ENCODE measurements around the gene MEIS1. TPM values are rescaled to one million over a fixed set of nuclear protein-coding genes. Genes with fewer than 3 reads are reported as not detected.

The MEIS1 gene
- total and polyA plus RNA-seq, 5 experiments from 2014 or later: not detected

DNA sequence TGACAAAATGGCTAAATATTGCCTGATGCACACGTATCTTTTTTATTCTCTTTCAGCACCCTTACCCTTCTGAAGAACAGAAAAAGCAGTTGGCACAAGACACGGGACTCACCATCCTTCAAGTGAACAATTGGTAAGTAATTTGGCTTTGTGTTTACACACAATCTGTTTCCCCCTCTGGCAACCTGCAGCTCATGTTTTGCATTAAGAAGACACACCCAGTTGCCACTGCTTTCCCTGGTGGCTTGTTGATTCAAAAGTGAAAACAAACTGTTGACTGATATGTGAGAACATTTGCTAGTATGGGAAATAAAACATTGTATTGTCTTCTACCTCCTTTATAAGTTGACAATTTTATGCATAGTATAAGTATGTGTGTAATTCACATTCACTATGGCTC lies 113.0 kb downstream of the MEIS1 start:
- Mint-ChIP-seq H3K9me3 (peaks cover 0 to 3% (median 0%) of the 10 kb centered on the region in 9 donors), H3K36me3 (no peaks in the 10 kb centered on the region), H3K4me1 (no peaks in the 10 kb centered on the region), H3K27me3 (peaks cover 1 to 12% (median 6%) of the 10 kb centered on the region in 5 donors), H3K27ac (peak overlapping the region in 1 of 10 donors; percentile 88), H3K4me3 (no peak overlapping the region)
- no peak for ATAC-seq
- DNase-seq: no peak
- POLR2A ChIA-PET: no interaction called here

DNA sequence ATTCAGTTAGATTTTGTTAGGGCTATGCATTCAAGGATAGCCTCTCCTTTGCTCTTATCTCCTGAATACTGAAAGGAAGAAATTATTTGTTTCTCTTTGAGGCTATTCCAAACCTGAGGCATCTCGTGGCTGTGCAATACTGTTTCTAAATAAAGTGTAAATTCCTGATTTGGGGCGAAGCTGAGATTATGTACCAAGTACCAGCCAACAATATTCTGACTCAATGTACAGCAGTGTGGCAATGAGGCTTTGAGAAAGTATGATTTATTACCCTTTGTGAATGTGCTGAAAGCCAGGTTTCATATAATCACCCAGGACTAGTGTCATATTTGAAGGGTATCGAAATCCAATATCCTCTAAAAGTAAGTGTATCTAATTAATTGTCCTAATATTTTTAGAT lies 113.5 kb downstream of the MEIS1 start:
- Mint-ChIP-seq H3K27me3 (peaks cover 1 to 12% (median 7%) of the 10 kb centered on the region in 5 donors), H3K9me3 (no peaks in the 10 kb centered on the region), H3K4me1 (no peaks in the 10 kb centered on the region), H3K27ac (no peak overlapping the region), H3K4me3 (no peak overlapping the region), H3K36me3 (no peaks in the 10 kb centered on the region)
- DNase-seq (no peak), ATAC-seq (no peak)
- POLR2A ChIA-PET: no interaction called here

GRCh38 chr2:66550826-66551225 lies 115.9 kb downstream of the MEIS1 start:
- no peak overlapping the region for H3K27ac Mint-ChIP-seq
- ATAC-seq: no peak
- H3K36me3 Mint-ChIP-seq: no peaks in the 10 kb centered on the region
- POLR2A ChIA-PET: no interaction called here
- DNase-seq: no peak
- H3K4me3 Mint-ChIP-seq: no peak overlapping the region
- H3K4me1 Mint-ChIP-seq: peaks cover 0 to 5% (median 3%) of the 10 kb centered on the region in 4 donors
- peaks cover 3 to 8% (median 6%) of the 10 kb centered on the region in 5 donors for H3K27me3 Mint-ChIP-seq
- H3K9me3 Mint-ChIP-seq: peaks cover 0 to 3% (median 0%) of the 10 kb centered on the region in 9 donors

DNA sequence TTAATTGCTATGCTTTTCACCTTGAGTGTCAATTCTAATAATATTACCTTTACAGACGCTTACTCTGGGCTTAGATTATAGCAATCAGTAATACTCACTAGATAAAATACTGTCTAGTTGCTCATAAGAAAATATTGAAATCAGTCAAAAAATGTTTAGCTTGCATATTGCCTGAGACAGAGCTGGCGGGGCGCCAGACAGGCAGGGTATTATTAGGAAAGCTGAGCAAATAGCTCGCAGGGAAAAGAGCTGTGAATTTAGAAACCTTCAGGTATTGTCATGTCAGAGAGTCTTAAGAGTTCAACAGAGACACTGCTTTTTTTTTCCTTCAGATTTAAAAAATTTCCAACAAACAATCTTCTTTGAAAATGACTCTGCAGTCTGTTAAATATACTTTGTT lies 118.4 kb downstream of the MEIS1 start:
- Mint-ChIP-seq H3K27me3 (peaks cover 5 to 15% (median 8%) of the 10 kb centered on the region in 5 donors), H3K36me3 (no peaks in the 10 kb centered on the region), H3K9me3 (peaks cover 0 to 6% (median 2%) of the 10 kb centered on the region in 9 donors), H3K27ac (no peak overlapping the region), H3K4me1 (peaks cover 0 to 10% (median 7%) of the 10 kb centered on the region in 4 donors), H3K4me3 (no peak overlapping the region)
- DNase-seq: no peak
- POLR2A ChIA-PET: no interaction called here
- ATAC-seq: no peak

DNA sequence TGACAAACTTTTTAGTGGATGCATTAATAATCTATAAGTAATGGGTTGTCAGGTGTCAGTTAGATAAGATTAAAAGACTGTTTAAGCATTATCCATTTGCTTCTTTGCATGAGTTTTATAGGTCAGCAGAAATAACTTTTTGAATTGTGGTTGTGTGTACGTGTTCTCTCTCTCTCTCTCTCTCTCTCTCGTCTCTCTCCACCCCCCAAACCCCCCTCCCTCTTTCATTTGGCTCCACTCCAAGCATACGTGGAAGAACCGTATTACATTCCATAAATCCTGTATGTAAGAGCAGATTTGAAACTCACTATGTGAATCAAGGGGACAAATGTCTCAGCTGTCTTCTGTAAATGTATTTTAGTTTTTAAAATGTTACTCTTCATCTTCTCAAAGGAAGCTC lies 120.2 kb downstream of the MEIS1 start:
- ATAC-seq: no peak
- DNase-seq: no peak
- no peak overlapping the region for H3K27ac Mint-ChIP-seq
- peaks cover 5 to 17% (median 8%) of the 10 kb centered on the region in 5 donors for H3K27me3 Mint-ChIP-seq
- H3K36me3 Mint-ChIP-seq: no peaks in the 10 kb centered on the region
- POLR2A ChIA-PET: no interaction called here
- H3K4me3 Mint-ChIP-seq: peak overlapping the region in 3 of 10 donors; percentile 11 to 63 (median 59)
- H3K4me1 Mint-ChIP-seq: peaks cover 0 to 10% (median 7%) of the 10 kb centered on the region in 4 donors
- peaks cover 0 to 6% (median 2%) of the 10 kb centered on the region in 9 donors for H3K9me3 Mint-ChIP-seq

- no peak overlapping the region for H3K27ac Mint-ChIP-seq
- no peaks in the 10 kb centered on the region for H3K36me3 Mint-ChIP-seq
- H3K4me1 Mint-ChIP-seq: peaks cover 0 to 10% (median 7%) of the 10 kb centered on the region in 4 donors
- peak overlapping the region in 6 of 10 donors; percentile 11 to 66 (median 44) for H3K4me3 Mint-ChIP-seq
- DNase-seq: no peak
- H3K9me3 Mint-ChIP-seq: peaks cover 0 to 6% (median 2%) of the 10 kb centered on the region in 9 donors
- POLR2A ChIA-PET: no interaction called here
- H3K27me3 Mint-ChIP-seq: peaks cover 5 to 17% (median 8%) of the 10 kb centered on the region in 5 donors
- ATAC-seq: no peak
Observed at GRCh38 chr2:66555501-66556324, 120.8 kb downstream of the MEIS1 start.

- POLR2A ChIA-PET: no interaction called here
- DNase-seq (no peak), ATAC-seq (no peak)
- Mint-ChIP-seq H3K36me3 (no peaks in the 10 kb centered on the region), H3K4me1 (peaks cover 0 to 10% (median 7%) of the 10 kb centered on the region in 4 donors), H3K27ac (no peak overlapping the region), H3K9me3 (peaks cover 0 to 6% (median 2%) of the 10 kb centered on the region in 9 donors), H3K4me3 (no peak overlapping the region), H3K27me3 (peaks cover 8 to 25% (median 16%) of the 10 kb centered on the region in 5 donors)
Observed at GRCh38 chr2:66559672-66560071, 124.7 kb downstream of the MEIS1 start.

GRCh38 chr2:66560683-66561082 lies 125.8 kb downstream of the MEIS1 start:
- H3K27ac Mint-ChIP-seq: no peak overlapping the region
- no peak overlapping the region for H3K4me3 Mint-ChIP-seq
- peaks cover 0 to 9% (median 4%) of the 10 kb centered on the region in 4 donors for H3K4me1 Mint-ChIP-seq
- H3K36me3 Mint-ChIP-seq: no peaks in the 10 kb centered on the region
- DNase-seq: no peak
- no peak for ATAC-seq
- POLR2A ChIA-PET: no interaction called here
- H3K27me3 Mint-ChIP-seq: peaks cover 8 to 25% (median 16%) of the 10 kb centered on the region in 5 donors
- H3K9me3 Mint-ChIP-seq: peaks cover 0 to 6% (median 0%) of the 10 kb centered on the region in 9 donors

DNA sequence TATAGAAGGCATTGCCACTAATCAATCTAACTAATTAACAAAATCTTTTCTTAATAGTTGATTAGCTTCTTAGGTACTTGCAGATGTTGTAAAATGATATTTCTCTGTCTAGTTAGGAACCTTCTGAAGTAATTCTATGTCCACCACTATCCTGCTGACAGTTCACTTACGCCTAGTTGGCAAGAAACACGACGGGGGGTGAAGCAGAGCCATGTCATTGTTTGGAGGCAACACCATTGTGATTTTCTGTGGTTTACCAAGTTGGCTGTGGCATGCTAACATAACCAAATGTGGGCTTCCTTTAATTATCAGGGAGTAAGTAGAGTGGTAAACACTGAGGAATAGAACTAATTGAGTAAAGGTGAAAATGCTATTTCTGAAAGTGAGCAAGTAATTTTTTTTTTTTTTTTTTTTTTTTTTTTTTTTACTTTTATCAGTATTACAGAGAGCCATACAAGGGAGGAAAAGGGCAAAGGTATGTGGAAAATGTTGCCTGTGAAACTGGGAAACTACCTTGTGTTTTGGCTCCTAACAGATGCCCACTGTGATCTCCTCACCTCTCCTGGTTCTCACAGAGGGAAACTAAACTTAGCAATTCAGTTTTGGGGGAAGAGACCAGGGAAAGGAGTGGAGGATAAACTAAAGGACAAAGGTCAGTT lies 126.8 kb downstream of the MEIS1 start:
- Mint-ChIP-seq H3K27ac (no peak overlapping the region), H3K27me3 (peaks cover 9 to 23% (median 16%) of the 10 kb centered on the region in 5 donors), H3K36me3 (no peaks in the 10 kb centered on the region), H3K9me3 (peaks cover 0 to 3% (median 0%) of the 10 kb centered on the region in 9 donors), H3K4me1 (no peaks in the 10 kb centered on the region), H3K4me3 (no peak overlapping the region)
- no peak for DNase-seq
- POLR2A ChIA-PET: no interaction called here
- ATAC-seq: no peak

DNA sequence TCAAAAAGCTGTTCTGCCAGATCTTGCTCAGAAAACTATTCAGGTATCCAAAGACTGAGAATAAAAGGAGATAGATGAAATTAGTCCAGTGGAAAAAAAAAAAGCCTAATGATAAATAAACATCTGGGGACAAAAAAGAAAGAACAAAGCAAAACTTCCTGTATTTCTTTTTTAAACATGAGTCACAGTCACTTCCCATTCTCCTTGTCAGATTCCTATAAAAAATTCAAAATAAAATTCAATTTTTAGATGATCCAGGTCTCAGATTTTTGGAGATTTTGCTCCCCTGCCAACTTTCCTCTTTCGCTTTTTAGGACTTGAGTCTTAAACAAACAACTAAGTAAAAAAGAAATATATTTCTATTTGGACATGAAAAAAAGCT lies 127.4 kb downstream of the MEIS1 start:
- DNase-seq (no peak), ATAC-seq (no peak)
- Mint-ChIP-seq H3K27me3 (peaks cover 6 to 27% (median 19%) of the 10 kb centered on the region in 5 donors), H3K4me1 (no peaks in the 10 kb centered on the region), H3K27ac (no peak overlapping the region), H3K4me3 (no peak overlapping the region), H3K9me3 (peaks cover 0 to 2% (median 0%) of the 10 kb centered on the region in 9 donors), H3K36me3 (no peaks in the 10 kb centered on the region)
- POLR2A ChIA-PET: no interaction called here

DNA sequence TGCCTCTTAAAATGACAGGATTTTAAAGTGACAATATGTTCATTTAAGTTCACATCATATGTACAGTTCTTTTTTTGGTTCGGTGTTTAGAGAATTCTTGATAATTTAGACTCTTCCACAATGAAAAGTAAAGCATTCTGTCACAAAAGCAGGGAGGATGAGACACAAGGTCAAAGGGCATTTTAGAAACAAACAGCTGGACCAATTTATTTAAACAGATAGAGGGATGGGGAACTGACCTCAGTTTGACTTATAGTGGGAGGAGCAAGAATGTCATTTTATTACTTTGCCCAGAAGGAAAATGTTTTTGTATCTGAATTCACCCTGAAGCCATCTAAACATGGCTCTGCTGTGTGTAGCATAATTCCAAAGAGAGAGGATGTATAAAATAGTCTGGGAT lies 128.5 kb downstream of the MEIS1 start:
- no peaks in the 10 kb centered on the region for H3K36me3 Mint-ChIP-seq
- H3K9me3 Mint-ChIP-seq: no peaks in the 10 kb centered on the region

GRCh38 chr2:66565291-66565690 lies 130.4 kb downstream of the MEIS1 start:
- H3K27me3 Mint-ChIP-seq: peaks cover 4 to 21% (median 13%) of the 10 kb centered on the region in 5 donors
- H3K4me3 Mint-ChIP-seq: no peak overlapping the region
- ATAC-seq (no peak), DNase-seq (no peak)
- H3K27ac Mint-ChIP-seq: no peak overlapping the region
- H3K4me1 Mint-ChIP-seq: no peaks in the 10 kb centered on the region
- H3K36me3 Mint-ChIP-seq: no peaks in the 10 kb centered on the region
- H3K9me3 Mint-ChIP-seq: no peaks in the 10 kb centered on the region
- POLR2A ChIA-PET: no interaction called here

More for the DNA sequence above, 128.5 kb downstream of the MEIS1 start:
- POLR2A ChIA-PET: no interaction called here
- no peak overlapping the region for H3K27ac Mint-ChIP-seq
- ATAC-seq (no peak), DNase-seq (no peak)
- H3K4me1 Mint-ChIP-seq: no peaks in the 10 kb centered on the region
- H3K4me3 Mint-ChIP-seq: no peak overlapping the region
- peaks cover 4 to 21% (median 13%) of the 10 kb centered on the region in 5 donors for H3K27me3 Mint-ChIP-seq

- no peak for ATAC-seq
- Mint-ChIP-seq H3K27me3 (peaks cover 6 to 29% (median 13%) of the 10 kb centered on the region in 5 donors), H3K27ac (no peak overlapping the region), H3K4me3 (no peak overlapping the region), H3K9me3 (no peaks in the 10 kb centered on the region), H3K36me3 (no peaks in the 10 kb centered on the region), H3K4me1 (no peaks in the 10 kb centered on the region)
- POLR2A ChIA-PET: no interaction called here
- DNase-seq: no peak
Observed at GRCh38 chr2:66566726-66567399, 131.9 kb downstream of the MEIS1 start.
